Right atrium auricular region (tissue), 2 donors: ENCODE measurements around the gene CEP128. TPM values are rescaled to one million over a fixed set of nuclear protein-coding genes. Genes with fewer than 3 reads are reported as not detected.

Experiments used
- DNase-seq: peaks from one replicate; pipeline ENCODE4 v3.0.0-alpha.2; 2019; ENCODE audit warnings: low spot score
- H3K27ac ChIP-seq, 2 donors: fragments of 200-600 bp; sonication (generic); 1 replicate in 1 of 2; 2 replicates in 1 of 2; pipeline ENCODE4 v1.5.1; 2016 to 2019
- H3K27me3 ChIP-seq, 2 donors: fragments of 200-600 bp; sonication (generic); one replicate each; pipeline versions ENCODE4 v1.5.1 to v1.6.0; 2017 to 2019
- H3K36me3 ChIP-seq: fragments of 200-600 bp; sonication (generic); one replicate; pipeline ENCODE4 v1.5.1; 2016
- H3K4me1 ChIP-seq, 2 donors: fragments of 200-600 bp; sonication (generic); one replicate each; pipeline versions ENCODE4 v1.5.1 to v1.6.0; 2017 to 2019
- H3K4me3 ChIP-seq, 2 donors: fragments of 200-600 bp; sonication (generic); 1 replicate in 1 of 2; 2 replicates in 1 of 2; pipeline ENCODE4 v1.5.1; 2017 to 2019; ENCODE audit warnings: mild to moderate bottlenecking in 1 of 2, moderate library complexity in 1 of 2
- H3K9me3 ChIP-seq, 2 donors: fragments of 200-600 bp; sonication (generic); one replicate each; pipeline ENCODE4 v1.5.1; 2019
- total RNA-seq, 2 donors: library from RNA; depleted of rRNA; stranded (reverse); fragments of >200 nt; gene quantifications; one replicate each; pipeline ENCODE4 v1.1.0, GENCODE V29; 2016
- TF ChIP-seq, protein P1 (sequence below), 2 donors: fragments of 200-600 bp; sonication (generic); IDR thresholded peaks; one replicate each; pipeline ENCODE4 v1.5.1; 2019; ENCODE audit warnings: antibody characterized with exemption in 2 of 2

CEP128 gene
- total RNA-seq, 2 donors from 2014 or later = 1.3 to 2.7 TPM

DNA sequence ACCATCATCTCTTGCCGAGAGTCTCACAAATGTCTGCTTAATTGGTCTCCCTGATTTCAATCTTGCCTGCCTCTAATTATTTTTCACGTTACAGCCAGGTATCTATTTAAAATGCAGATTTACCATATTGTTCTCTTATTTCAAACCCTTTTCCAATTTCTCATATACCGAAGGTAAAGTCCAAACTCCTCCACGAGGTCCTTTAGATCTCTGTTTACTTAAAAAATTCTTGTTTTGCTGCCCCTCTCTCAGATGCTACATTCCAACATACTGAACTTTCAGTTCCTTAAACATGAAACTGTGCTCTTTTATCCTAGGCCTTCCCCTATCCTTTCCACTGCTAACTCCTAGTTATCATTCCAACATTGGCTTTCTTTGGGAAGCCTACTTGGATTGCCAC lies 363.9 kb downstream of the CEP128 start:
- no peaks in the 10 kb centered on the region for H3K27me3 ChIP-seq
- H3K36me3 ChIP-seq = no peaks in the 10 kb centered on the region
- no peak overlapping the region for H3K27ac ChIP-seq
- TF ChIP-seq, protein P1, sequence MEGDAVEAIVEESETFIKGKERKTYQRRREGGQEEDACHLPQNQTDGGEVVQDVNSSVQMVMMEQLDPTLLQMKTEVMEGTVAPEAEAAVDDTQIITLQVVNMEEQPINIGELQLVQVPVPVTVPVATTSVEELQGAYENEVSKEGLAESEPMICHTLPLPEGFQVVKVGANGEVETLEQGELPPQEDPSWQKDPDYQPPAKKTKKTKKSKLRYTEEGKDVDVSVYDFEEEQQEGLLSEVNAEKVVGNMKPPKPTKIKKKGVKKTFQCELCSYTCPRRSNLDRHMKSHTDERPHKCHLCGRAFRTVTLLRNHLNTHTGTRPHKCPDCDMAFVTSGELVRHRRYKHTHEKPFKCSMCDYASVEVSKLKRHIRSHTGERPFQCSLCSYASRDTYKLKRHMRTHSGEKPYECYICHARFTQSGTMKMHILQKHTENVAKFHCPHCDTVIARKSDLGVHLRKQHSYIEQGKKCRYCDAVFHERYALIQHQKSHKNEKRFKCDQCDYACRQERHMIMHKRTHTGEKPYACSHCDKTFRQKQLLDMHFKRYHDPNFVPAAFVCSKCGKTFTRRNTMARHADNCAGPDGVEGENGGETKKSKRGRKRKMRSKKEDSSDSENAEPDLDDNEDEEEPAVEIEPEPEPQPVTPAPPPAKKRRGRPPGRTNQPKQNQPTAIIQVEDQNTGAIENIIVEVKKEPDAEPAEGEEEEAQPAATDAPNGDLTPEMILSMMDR (IDR thresholded peaks at IDR 0.05) = no peak
- H3K4me3 ChIP-seq = no peak overlapping the region
- no peak for DNase-seq
- H3K4me1 ChIP-seq = no peaks in the 10 kb centered on the region
- H3K9me3 ChIP-seq = no peaks in the 10 kb centered on the region

DNA sequence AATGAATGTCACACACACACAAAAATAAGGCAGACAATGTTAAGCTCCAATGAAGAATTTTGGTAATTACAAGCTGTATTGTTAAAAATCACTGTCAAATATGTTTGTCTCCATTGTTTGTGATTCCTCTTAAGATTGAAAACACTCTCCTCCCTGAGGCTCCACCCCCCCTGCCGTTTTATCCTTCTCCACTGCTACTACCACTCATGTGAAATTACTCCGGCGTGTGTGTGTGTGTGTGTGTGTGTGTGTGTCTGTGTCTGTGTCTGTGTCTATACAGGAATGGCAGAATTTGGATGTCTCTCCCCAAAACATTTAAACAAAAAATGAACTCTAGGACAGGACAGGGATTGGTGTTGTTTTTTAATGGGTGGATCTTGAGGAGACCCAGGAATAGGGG lies 365.1 kb downstream of the CEP128 start:
- no peak for DNase-seq
- no peaks in the 10 kb centered on the region for H3K9me3 ChIP-seq
- H3K4me1 ChIP-seq = no peaks in the 10 kb centered on the region
- no peaks in the 10 kb centered on the region for H3K27me3 ChIP-seq
- no peaks in the 10 kb centered on the region for H3K36me3 ChIP-seq
- TF ChIP-seq, protein P1 (IDR thresholded peaks at IDR 0.05) = no peak
- H3K4me3 ChIP-seq = no peak overlapping the region
- H3K27ac ChIP-seq = no peak overlapping the region

DNA sequence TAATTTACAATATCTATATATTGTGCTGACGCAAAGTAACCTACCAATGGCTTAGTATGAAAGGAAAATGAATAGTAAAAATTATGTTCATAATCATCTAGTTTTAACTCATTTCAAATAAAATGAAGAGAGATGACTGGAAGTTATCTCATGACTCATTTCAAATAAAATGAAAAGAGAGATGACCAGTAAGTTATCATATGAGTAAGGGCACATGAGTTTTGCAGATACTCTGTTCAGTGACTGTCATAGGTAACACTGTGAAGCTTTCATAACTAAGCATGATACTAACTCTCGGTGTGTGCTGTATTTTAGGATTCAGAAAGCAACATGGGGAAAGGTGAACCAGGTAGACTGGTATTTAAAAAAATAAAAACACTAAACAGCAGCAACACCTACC lies 365.8 kb downstream of the CEP128 start:
- no peak overlapping the region for H3K4me3 ChIP-seq

DNA sequence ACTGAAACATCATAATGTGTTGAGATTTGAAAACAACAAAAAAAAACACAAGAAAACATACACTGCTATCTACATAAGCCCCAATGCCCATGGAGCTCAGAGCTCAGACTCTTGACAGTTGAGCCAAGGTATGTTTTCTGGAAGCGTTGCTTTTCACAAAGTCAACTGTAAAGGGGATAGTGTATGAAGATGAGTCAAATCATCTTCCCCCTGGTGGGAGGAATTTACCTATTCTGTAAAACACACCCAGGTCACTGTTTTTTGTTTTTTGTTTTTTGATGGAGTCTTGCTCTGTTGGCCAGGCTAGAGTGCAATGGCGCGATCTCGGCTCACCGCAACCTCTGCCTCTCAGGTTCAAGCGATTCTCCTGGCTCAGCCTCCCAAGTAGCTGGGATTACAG lies 368.9 kb downstream of the CEP128 start:
- H3K4me1 ChIP-seq = no peaks in the 10 kb centered on the region
- TF ChIP-seq, protein P1 (IDR thresholded peaks at IDR 0.05) = no peak

More for the DNA sequence above, 365.8 kb downstream of the CEP128 start:
- Histone ChIP-seq H3K27me3 (no peaks in the 10 kb centered on the region), H3K36me3 (no peaks in the 10 kb centered on the region), H3K4me1 (no peaks in the 10 kb centered on the region), H3K27ac (no peak overlapping the region), H3K9me3 (no peaks in the 10 kb centered on the region)
- no peak for DNase-seq
- TF ChIP-seq, protein P1 (IDR thresholded peaks at IDR 0.05) = no peak

DNA sequence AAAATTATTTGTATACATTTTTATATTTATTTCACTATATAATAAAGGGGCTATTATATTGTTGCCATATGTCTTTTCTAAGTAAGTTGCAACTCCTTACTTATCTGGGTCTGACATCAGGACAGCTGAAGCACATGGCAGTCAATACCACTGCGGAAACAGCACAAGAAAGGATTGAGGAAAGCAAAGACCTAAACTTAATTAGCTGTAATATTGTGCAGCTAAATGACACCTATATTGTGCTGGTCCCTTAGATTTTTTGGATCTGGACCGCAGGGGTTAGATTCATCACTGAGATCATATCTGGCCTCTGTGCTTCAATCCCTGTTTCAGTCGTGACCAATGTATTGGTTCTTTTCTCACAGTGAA lies 370.6 kb downstream of the CEP128 start:
- Histone ChIP-seq H3K4me1 (no peaks in the 10 kb centered on the region), H3K36me3 (no peaks in the 10 kb centered on the region), H3K4me3 (no peak overlapping the region), H3K27ac (no peak overlapping the region), H3K9me3 (no peaks in the 10 kb centered on the region), H3K27me3 (no peaks in the 10 kb centered on the region)
- TF ChIP-seq, protein P1 (IDR thresholded peaks at IDR 0.05) = no peak
- DNase-seq = no peak

More for the DNA sequence above, 368.9 kb downstream of the CEP128 start:
- Histone ChIP-seq H3K36me3 (no peaks in the 10 kb centered on the region), H3K4me3 (no peak overlapping the region), H3K27ac (no peak overlapping the region), H3K9me3 (no peaks in the 10 kb centered on the region), H3K27me3 (no peaks in the 10 kb centered on the region)
- no peak for DNase-seq

DNA sequence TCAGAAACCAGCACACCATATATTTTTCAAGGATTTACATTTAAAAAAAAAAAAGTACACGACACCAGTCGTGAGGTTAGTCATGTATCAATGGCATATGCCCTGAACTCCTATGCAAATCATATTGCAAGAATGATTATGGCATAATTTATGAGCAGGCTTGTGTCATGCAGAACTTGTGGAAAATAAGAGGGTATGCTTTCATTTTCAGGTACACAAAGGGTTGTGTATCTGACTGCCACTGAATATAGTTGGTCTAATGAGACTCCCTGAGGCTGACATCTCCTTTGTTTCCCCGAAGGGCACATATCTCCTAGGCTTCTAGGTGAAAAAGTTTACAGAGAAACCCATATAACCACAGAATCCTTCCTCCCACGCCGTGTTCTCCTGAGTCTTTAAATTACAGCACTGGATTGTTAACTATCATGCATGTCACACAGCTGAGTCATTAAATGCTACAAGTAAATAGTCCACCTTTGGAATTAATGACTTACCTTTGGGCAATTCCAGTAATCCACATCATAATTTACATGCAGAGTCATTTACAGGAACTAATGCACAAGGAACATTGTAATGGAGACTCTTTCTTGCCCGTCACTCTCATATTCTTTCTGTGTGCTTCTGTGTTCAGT lies 373.5 kb downstream of the CEP128 start:
- TF ChIP-seq, protein P1 (IDR thresholded peaks at IDR 0.05) = no peak
- Histone ChIP-seq H3K27ac (no peak overlapping the region), H3K9me3 (no peaks in the 10 kb centered on the region), H3K4me3 (no peak overlapping the region), H3K4me1 (no peaks in the 10 kb centered on the region), H3K36me3 (no peaks in the 10 kb centered on the region), H3K27me3 (no peaks in the 10 kb centered on the region)
- no peak for DNase-seq
